NCI-H82 treated with DMSO at 0.1 percent for 48 hours (cell line): ENCODE results near the gene KLHL18.
"Not testable (repeated sequence)": the region's sequence is repeated elsewhere in the genome, so short reads cannot be mapped to it uniquely, and the experiment has no call there.

Experiments used
- DNase-seq: peaks from one replicate; lab custom pipeline; 2025; ENCODE audit not compliant: unreplicated experiment; lab: John Stamatoyannopoulos, UW

The KLHL18 gene

GRCh38 chr3:47282424-47283192 is at the start of gene KLHL18, which contains the start of gene KIF9:
TSS of gene KLHL18 (plus strand) at chr3:47282944. CDS start at chr3:47282966, 22 bp downstream.
TSS of gene KIF9 (minus strand) at chr3:47282799. CDS start at chr3:47277374, 5,425 bp downstream.
- DNase-seq = peak; percentile 71

- no peak for DNase-seq
Measured at GRCh38 chr3:47238017-47238416, 44.7 kb upstream of the KLHL18 start.

DNA sequence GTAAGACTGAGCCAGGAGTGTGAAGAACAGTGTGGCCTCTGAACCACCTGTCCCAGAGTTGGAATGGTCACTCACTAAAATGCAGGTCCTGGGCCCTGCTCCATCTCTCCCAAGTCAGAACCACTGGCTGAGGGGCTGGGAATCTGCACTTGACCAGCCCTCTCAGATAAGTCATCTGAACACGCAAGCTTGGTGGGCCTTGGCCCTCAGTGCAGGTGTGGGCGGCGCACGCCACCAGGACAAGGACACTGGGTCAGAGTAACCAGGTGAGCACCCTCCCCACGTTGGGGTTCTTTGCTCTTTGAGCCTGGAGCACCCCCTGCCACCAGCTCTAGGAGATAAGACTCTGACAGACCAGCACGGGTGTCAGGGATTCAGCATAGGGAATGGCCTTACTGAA is 42.8 kb upstream of the KLHL18 start:
- DNase-seq = no peak

DNA sequence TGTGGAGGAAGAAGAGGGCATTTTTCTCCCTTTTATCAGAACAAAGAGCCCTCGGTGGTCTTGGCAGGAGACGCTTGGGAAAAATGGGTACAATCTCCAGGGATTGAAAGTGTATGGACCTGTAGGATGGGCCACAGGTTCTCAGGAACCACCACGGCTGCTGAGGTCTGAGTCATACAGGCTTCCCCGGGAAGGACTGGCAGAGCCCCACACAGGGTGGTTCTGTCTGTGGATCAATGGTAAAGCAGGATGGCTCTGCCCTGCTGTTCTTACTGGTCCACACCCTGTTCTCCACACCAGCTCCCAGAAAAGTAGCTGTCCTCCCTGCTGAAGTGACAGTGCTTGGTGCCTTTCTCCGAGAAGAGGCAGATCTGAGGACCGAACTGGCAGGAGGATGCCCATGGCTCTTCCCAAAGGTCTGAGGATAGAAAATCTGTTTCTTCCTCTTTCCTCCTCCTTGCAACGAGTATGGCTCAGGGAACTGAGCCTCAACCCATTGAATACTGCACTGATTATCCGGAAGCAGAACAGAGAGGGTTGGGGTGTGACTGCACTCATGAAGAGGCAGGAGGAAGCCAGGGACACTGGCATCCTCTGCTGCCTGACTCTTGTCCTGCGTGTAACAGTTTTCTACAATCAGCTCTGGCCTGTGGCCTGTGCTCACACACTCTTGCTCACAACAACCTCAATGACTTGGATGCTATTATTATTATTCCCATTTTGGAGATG is 39.2 kb upstream of the KLHL18 start:
- no peak for DNase-seq

GRCh38 chr3:47244531-47245100 is 38.1 kb upstream of the KLHL18 start:
- no peak for DNase-seq

GRCh38 chr3:47245271-47245670 is 37.5 kb upstream of the KLHL18 start:
- no peak for DNase-seq

DNA sequence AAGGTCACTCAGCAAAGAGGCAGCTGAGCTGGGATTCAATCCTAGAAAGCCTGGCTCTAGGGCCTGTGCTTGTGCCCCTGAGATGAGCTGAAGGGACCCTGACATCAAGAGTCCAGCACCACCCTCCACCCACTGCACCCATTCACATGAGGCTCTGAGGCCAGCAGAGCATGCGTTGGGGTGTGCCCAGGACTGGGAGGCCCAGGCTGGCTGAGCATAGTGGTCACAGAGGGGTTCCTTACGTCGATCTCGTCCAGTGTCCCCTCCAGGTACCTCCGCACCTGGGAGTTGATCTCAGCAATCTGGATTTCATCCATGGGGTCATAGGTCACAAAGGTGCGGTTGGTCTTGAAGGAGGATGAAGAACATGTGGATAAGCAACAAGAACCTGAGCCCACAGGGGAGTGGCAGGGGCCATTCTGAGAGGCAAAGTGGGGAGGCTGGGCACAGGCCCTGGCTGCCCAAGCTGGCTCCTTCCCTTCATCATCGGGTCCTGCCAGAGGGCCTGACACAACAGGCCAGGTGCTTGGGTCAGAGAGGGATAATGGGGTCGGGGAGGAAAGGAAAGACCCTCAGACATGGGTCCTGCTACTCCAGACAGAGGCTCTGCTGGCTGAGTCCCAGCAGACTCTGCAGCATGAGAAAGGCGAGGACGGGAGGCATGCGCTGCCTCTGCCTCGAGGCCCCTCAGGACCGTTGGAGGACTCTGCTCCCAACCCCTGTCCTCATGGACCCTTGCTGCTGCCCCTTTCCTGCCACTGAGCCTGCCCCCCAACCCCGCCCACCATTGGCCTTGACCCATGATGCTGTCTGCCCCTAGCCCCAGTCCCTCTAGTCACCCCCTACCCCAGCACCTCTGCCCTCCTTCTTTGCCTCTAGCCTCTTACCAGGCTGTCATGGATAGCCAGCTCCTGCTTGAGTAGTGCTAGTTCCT is 35.3 kb upstream of the KLHL18 start:
- DNase-seq = no peak

GRCh38 chr3:47250309-47251060 is 32.3 kb upstream of the KLHL18 start:
- DNase-seq = no peak

- not testable (repeated sequence) for DNase-seq
Measured at GRCh38 chr3:47251085-47251484, 31.7 kb upstream of the KLHL18 start.

DNA sequence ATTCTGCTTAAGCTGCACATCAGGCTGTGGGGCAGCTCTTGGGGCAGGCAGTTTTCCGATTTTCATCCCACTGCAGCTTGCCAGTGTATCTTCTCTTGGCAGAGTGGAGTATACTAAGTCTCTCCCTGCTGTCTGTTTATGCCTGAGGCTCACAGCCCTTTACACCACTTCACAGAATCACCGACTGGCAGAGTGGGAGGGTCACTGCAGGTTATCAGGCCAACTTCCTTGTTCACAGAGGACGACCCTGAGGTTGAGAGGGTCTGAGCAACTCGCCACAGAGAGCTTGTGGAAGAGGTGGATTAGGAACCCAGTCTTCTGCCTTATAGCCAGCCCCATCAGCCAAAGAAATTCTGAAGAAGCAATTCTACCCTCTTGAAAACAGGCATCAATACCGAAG is 31.1 kb upstream of the KLHL18 start:
- DNase-seq = no peak

DNA sequence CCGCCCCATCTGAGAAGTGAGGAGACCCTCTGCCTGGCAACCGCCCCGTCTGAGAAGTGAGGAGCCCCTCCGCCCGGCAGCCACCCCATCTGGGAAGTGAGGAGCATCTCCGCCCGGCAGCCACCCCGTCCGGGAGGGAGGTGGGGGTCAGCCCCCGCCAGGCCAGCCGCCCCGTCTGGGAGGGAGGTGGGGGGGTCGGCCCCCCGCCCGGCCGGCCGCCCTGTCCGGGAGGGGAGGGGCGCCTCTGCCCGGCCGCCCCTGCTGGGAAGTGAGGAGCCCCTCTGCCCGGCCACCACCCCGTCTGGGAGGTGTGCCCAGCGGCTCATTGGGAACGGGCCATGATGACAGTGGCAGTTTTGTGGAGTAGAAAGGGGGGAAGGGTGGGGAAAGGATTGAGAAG is 26.4 kb upstream of the KLHL18 start:
- DNase-seq = not testable (repeated sequence)

GRCh38 chr3:47259114-47259513 is 23.6 kb upstream of the KLHL18 start:
- no peak for DNase-seq

- no peak for DNase-seq
Measured at GRCh38 chr3:47260605-47261004, 22.1 kb upstream of the KLHL18 start.

DNA sequence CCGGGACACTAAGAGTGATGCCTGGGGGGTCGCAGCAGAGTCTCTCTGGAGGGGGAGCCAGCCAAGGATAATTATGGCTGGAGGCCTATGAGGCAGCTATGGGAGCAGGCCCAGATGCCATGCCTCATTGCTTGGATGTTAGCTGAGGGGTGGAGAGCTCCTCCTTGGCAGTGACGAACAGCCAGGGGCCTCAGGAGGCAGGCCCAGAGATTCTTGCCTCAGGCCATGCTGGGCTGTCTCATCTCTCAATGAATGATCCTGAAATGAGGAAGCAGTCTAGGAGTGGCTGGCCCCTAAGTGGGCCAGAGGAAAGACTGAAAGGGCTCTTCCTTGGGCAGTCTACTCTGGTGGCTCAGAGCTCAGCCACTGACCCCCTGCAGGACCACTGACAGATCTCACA is 21.4 kb upstream of the KLHL18 start:
- DNase-seq = no peak

DNA sequence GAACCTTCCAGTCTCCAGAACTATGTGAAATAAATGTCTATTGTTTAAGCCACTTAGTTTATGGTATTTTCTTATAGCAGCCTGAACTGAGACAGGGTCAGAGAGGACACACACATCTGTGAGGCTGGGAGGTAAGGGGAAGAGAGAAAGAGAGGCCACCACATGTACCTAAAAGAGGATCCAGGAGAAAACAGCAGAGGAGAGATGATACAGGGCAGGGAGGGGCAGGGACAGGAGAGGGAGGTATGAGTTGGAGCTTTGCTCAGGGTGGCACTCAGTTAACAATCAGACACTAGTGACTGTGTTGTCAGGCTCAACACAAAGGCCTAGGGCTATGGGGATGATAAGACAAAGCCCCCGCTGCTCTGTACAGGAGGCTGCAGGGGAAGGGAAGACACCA is 17.7 kb upstream of the KLHL18 start:
- DNase-seq = no peak

DNA sequence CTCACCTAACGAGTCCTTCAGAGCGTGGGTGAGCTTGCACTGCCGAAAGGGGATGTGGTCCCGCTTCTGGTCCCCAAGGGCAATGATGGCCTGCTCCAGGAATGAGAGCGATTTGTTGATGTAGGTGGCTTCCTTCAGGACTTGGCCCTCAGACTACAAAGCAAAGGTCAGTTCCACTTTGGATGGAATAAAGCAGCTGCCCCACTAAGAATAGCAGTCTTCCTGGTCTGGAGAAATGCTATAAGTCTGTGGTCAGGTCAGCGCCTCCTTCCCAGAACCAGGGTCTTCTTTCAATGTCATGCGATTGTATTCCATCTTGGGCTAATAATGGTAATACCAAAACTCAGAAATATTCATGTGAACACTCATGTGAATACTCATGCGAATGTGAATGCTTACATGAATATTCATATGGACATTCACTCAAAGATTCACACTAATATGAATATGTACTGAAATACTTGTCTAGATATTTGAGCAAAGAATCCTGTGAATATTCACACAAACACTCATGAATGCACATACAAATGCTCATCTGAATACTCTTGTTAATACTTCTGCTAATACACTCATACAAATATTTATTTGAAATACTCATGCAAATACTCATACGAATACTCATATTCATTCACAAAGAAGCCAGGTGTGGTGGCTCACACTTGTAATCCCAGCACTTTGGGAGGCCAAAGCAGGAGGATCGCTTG is 16.9 kb upstream of the KLHL18 start:
- no peak for DNase-seq

GRCh38 chr3:47266709-47267489 is 15.8 kb upstream of the KLHL18 start:
- peak; percentile 24 for DNase-seq

DNA sequence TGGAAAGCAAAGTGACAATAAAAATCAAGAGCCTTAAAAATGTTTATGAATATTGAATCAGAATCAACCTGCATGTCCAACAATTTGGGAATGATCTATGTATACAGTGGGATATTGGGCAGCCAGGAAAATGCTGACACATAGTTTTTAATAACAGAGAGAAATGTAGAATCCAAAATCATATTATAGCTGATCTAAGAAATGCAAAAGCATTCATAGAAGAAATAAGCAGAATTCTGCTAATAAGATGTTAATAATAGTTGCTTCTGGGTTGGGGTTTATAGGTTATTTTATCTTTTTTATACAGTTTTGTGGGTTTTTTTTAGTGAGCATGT is 15.3 kb upstream of the KLHL18 start:
- DNase-seq = no peak

DNA sequence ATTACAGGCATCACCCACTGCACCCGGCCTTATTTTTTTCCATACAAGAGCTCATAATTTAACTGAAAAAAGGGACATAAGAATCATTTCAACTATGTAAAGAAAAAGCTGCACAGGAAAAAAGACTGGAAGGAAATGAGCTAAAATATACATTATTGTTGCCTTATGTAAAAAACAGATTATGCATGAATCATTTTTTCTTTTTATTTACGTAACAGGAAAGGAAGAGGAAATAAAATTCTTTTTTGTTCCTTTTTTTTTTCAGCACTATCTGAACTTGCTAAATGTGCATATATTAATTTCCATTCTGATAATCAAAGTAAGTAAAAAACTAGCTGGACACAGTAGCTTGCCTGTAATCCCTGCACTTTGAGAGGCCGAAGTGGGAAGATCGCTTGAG is 12.2 kb upstream of the KLHL18 start:
- no peak for DNase-seq
